Hepatocyte (in vitro differentiated cells): Measurements from ENCODE around the gene ADIRF. TPM values are rescaled to one million over a fixed set of nuclear protein-coding genes. Genes with fewer than 3 reads are reported as not detected.
A peak's percentile ranks its signal among the peaks of the same experiment; 100 is the strongest.

Experiments used
- DNase-seq: peaks from one replicate; pipeline ENCODE4 v3.0.0-alpha.2; 2016; ENCODE audit warnings: low spot score
- H2AFZ ChIP-seq: fragments of 200-600 bp; sonication (generic); 2 replicates; pipeline ENCODE4 v1.6.0; 2016; ENCODE audit warnings: antibody characterized with exemption, mild to moderate bottlenecking
- H3K27ac ChIP-seq: fragments of 200-600 bp; sonication (generic); 2 replicates; pipeline ENCODE4 v1.5.1; 2016; ENCODE audit warnings: mild to moderate bottlenecking
- H3K27me3 ChIP-seq: fragments of 200-600 bp; sonication (generic); 2 replicates; pipeline ENCODE4 v1.6.1; 2016
- H3K36me3 ChIP-seq: fragments of 200-600 bp; sonication (generic); replicated peaks from 2 replicates; pipeline ENCODE4 v1.5.1; 2016; ENCODE audit warnings: low read depth; ENCODE audit not compliant: insufficient read depth
- H3K4me1 ChIP-seq: fragments of 200-600 bp; sonication (generic); 2 replicates; pipeline ENCODE4 v1.5.1; 2016; ENCODE audit warnings: mild to moderate bottlenecking, moderate library complexity; ENCODE audit not compliant: insufficient read depth
- H3K4me2 ChIP-seq: fragments of 200-600 bp; sonication (generic); 2 replicates; pipeline ENCODE4 v1.6.0; 2016
- H3K4me3 ChIP-seq: fragments of 200-600 bp; sonication (generic); 2 replicates; pipeline ENCODE4 v1.5.1; 2016; ENCODE audit warnings: mild to moderate bottlenecking
- H3K79me2 ChIP-seq: fragments of 200-600 bp; sonication (generic); 2 replicates; pipeline ENCODE4 v1.6.0; 2017; ENCODE audit warnings: mild to moderate bottlenecking
- H3K9me2 ChIP-seq: fragments of 200-600 bp; sonication (generic); replicated peaks from 2 replicates; pipeline ENCODE4 v1.6.0; 2017; ENCODE audit warnings: mild to moderate bottlenecking; ENCODE audit not compliant: insufficient read depth
- H3K9me3 ChIP-seq: fragments of 200-600 bp; sonication (generic); 2 replicates; pipeline ENCODE4 v1.5.1; 2016; ENCODE audit warnings: low read depth, mild to moderate bottlenecking
- H4K20me1 ChIP-seq: fragments of 200-600 bp; sonication (generic); 2 replicates; pipeline ENCODE4 v1.6.0; 2016; ENCODE audit warnings: mild to moderate bottlenecking; ENCODE audit not compliant: insufficient read depth, poor library complexity, severe bottlenecking
- CTCF ChIP-seq: fragments of 200-600 bp; sonication (generic); IDR thresholded peaks from 2 replicates; pipeline ENCODE4 v1.5.1; 2016; ENCODE audit warnings: antibody characterized with exemption, mild to moderate bottlenecking; ENCODE audit not compliant: poor library complexity
- EZH2 ChIP-seq: fragments of 200-600 bp; sonication (generic); IDR thresholded peaks from 2 replicates; pipeline ENCODE4 v1.6.1; 2016; ENCODE audit warnings: antibody characterized with exemption, mild to moderate bottlenecking, borderline replicate concordance
- EZH2phosphoT487 ChIP-seq: fragments of 200-600 bp; sonication (generic); IDR thresholded peaks from one replicate; pipeline ENCODE4 v1.6.1; 2018; ENCODE audit warnings: antibody characterized with exemption, mild to moderate bottlenecking, low read depth, moderate library complexity; ENCODE audit not compliant: unreplicated experiment, severe bottlenecking
- WGBS: methylation state at CpG from one replicate; pipeline ENCODE4 v1.1.6; 2016; ENCODE audit warnings: low lambda C conversion rate; ENCODE audit errors: missing lambda C conversion rate; 5-methylcytosine and 5-hydroxymethylcytosine counted together
- polyA plus RNA-seq: library from polyadenylated mRNA; unstranded; fragments of >200 nt; fragmentation: Nextera tagmentation; extraction: Ambion mirVana; gene quantifications from 2 replicates; pipeline ENCODE4 v1.2.1, GENCODE V29; 2016
- total RNA-seq: library from RNA; depleted of rRNA; stranded (reverse); fragments of >200 nt; gene quantifications from 2 replicates; pipeline ENCODE4 v1.2.3, GENCODE V29; 2014

ADIRF gene
- total and polyA plus RNA-seq, 2 experiments from 2014 or later: not detected

- H3K27ac ChIP-seq: no peak overlapping the region
- 90% methylated on average over 2 of the region's 2 CpGs for WGBS
- no peaks in the 10 kb centered on the region for H3K79me2 ChIP-seq
- H4K20me1 ChIP-seq: no peaks in the 10 kb centered on the region
- H3K4me1 ChIP-seq: peaks cover 12% of the 10 kb centered on the region
- H3K4me3 ChIP-seq: no peak overlapping the region
- H3K9me2 ChIP-seq: no peaks in the 10 kb centered on the region
- no peak for TF ChIP-seq EZH2phosphoT487
- TF ChIP-seq EZH2: no peak
- no peak for TF ChIP-seq CTCF
- H3K27me3 ChIP-seq: no peaks in the 10 kb centered on the region
- H3K36me3 ChIP-seq: no peaks in the 10 kb centered on the region
- H3K4me2 ChIP-seq: no peak overlapping the region
- DNase-seq: no peak
- H2AFZ ChIP-seq: no peak overlapping the region
- H3K9me3 ChIP-seq: no peaks in the 10 kb centered on the region
Observed at GRCh38 chr10:86964847-86965190, 3.5 kb upstream of the ADIRF start.

GRCh38 chr10:86965986-86966654 lies 2.2 kb upstream of the ADIRF start:
- Histone ChIP-seq H3K4me3 (no peak overlapping the region), H3K4me2 (no peak overlapping the region), H2AFZ (peak overlapping the region; percentile 61), H3K27me3 (no peaks in the 10 kb centered on the region), H4K20me1 (no peaks in the 10 kb centered on the region), H3K36me3 (no peaks in the 10 kb centered on the region), H3K27ac (no peak overlapping the region), H3K9me3 (no peaks in the 10 kb centered on the region), H3K9me2 (no peaks in the 10 kb centered on the region), H3K79me2 (no peaks in the 10 kb centered on the region), H3K4me1 (peaks cover 22% of the 10 kb centered on the region)
- TF ChIP-seq EZH2 (no peak), EZH2phosphoT487 (no peak), CTCF (no peak)
- no peak for DNase-seq
- 74% methylated on average over 11 of the region's 11 CpGs for WGBS

DNA sequence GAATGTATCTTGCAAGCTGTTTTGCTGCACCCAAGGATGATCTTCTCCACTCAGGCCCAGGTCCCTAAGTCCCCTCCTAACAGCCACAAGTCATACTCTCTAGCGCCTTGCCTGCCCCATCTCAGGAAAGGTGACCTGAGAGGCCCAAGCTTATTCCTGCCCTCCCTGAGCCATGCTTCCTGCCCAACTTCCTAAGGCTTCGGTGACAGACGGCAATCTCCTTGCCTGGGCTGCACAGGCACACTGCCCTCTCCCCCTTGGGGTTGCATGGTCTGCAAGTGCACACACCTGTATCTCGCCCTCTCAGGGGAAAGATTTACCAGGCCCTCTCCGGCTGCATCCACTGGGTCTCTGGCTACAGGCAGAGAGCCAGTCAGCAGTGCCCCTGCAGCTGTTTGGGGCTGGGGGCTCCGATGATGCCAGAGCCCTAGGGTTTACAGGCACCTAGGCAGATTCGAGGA lies 771 bp upstream of the ADIRF start:
- H3K4me1 ChIP-seq: peaks cover 33% of the 10 kb centered on the region
- H3K9me2 ChIP-seq: no peaks in the 10 kb centered on the region
- H3K4me3 ChIP-seq: no peak overlapping the region

More for the DNA sequence above, 771 bp upstream of the ADIRF start:
- WGBS: 97% methylated on average over 7 of the region's 7 CpGs
- no peak for DNase-seq
- H3K79me2 ChIP-seq: no peaks in the 10 kb centered on the region
- no peaks in the 10 kb centered on the region for H3K36me3 ChIP-seq
- no peak overlapping the region for H2AFZ ChIP-seq
- no peaks in the 10 kb centered on the region for H3K9me3 ChIP-seq
- no peaks in the 10 kb centered on the region for H4K20me1 ChIP-seq
- H3K27ac ChIP-seq: no peak overlapping the region
- no peak overlapping the region for H3K4me2 ChIP-seq
- TF ChIP-seq EZH2: no peak
- TF ChIP-seq CTCF: no peak
- no peak for TF ChIP-seq EZH2phosphoT487
- no peaks in the 10 kb centered on the region for H3K27me3 ChIP-seq
